Heart left ventricle (tissue), 16 donors: ENCODE results near the gene TAF6L. TPM values are rescaled to one million over a fixed set of nuclear protein-coding genes. Genes with fewer than 3 reads are reported as not detected.

ENCODE experiments used
- ATAC-seq, 4 donors: fragments of 200-7000 bp; cut with Tn5 transposase; one replicate each; pipeline ENCODE4 v1.9.1; 2020 to 2022; ENCODE audit warnings: moderate library complexity in 4 of 4, mild to moderate bottlenecking in 3 of 4, moderate number of reproducible peaks in 1 of 4
- DNase-seq, 5 donors: peaks; one replicate each; pipeline ENCODE4 v3.0.0-alpha.2; 2020
- H3K27ac ChIP-seq, 12 donors: fragments of 200-600 bp; sonication (generic) in 4 of 12; one replicate each; pipeline versions ENCODE4 v1.5.0 to v1.8.0; 2016 to 2022; ENCODE audit warnings: mild to moderate bottlenecking in 2 of 12
- H3K27me3 ChIP-seq, 9 donors: fragments of 200-600 bp; sonication (generic) in 2 of 9; one replicate each; pipeline versions ENCODE4 v1.5.1 to v1.8.0; 2016 to 2022; ENCODE audit warnings: mild to moderate bottlenecking in 3 of 9
- H3K36me3 ChIP-seq, 9 donors: fragments of 200-600 bp; sonication (generic) in 2 of 9; one replicate each; pipeline versions ENCODE4 v1.5.0 to v1.8.0; 2018 to 2022; ENCODE audit warnings: mild to moderate bottlenecking in 2 of 9
- H3K4me1 ChIP-seq, 12 donors: fragments of 200-600 bp; sonication (generic) in 4 of 12; one replicate each; pipeline versions ENCODE4 v1.5.0 to v1.8.0; 2016 to 2022; ENCODE audit warnings: mild to moderate bottlenecking in 3 of 12
- H3K4me3 ChIP-seq, 12 donors: fragments of 200-600 bp; sonication (generic) in 4 of 12; one replicate each; pipeline versions ENCODE4 v1.5.0 to v1.8.0; 2017 to 2022; ENCODE audit warnings: mild to moderate bottlenecking in 9 of 12, moderate library complexity in 4 of 12
- H3K9me3 ChIP-seq, 12 donors: fragments of 200-600 bp; sonication (generic) in 4 of 12; one replicate each; pipeline versions ENCODE4 v1.5.0 to v1.8.0; 2016 to 2022; ENCODE audit warnings: mild to moderate bottlenecking in 1 of 12
- CTCF ChIP-seq, 12 donors: fragments of 200-600 bp; sonication (generic) in 4 of 12; IDR thresholded peaks; one replicate each; pipeline versions ENCODE4 v1.5.0 to v1.8.0; 2018 to 2022; ENCODE audit warnings: antibody characterized with exemption in 12 of 12, mild to moderate bottlenecking in 5 of 12
- POLR2A ChIP-seq, 2 donors: fragments of 450-650 bp; IDR thresholded peaks; one replicate each; pipeline ENCODE4 v1.6.1; 2017; ENCODE audit warnings: antibody characterized with exemption in 2 of 2, mild to moderate bottlenecking in 2 of 2, moderate library complexity in 2 of 2
- WGBS, 4 donors: extraction: QIAGEN DNeasy Blood & Tissue Kit in 2 of 4; methylation state at CpG; one replicate each; pipeline versions ENCODE4 v1.1.5 to v1.1.7; 2013 to 2018; 5-methylcytosine and 5-hydroxymethylcytosine counted together
- intact Hi-C, 10 donors: fragments of 100-400 bp; cut with DNase I; formaldehyde crosslinking; loops; one replicate each; pipeline versions ENCODE4 v1.11.1 to v1.14.2; 2022
- polyA plus RNA-seq, 2 donors: library from polyadenylated mRNA; stranded (reverse); fragments of 200-250 nt; gene quantifications; one replicate each; pipeline ENCODE4 v1.2.3, GENCODE V29; 2013
- total RNA-seq, 9 donors: library from RNA; depleted of rRNA in 2 of 9; stranded (reverse); fragments of >200 nt in 2 of 9; fragmentation: NEBNext Ultra II Directional in 3 of 9; extraction: Animal tissue kit (Norgen Biotek cat#: 25700) in 3 of 9; gene quantifications; one replicate each; pipeline versions ENCODE4 v1.1.0 to v1.2.4, GENCODE V29; 2016 to 2023
- donor health status: ischemic (EF 13 %, LVEDD 7.1; RV severe dilation, severe dysfunction).
- donor health status: healthy with polysubstance abuse.
- donor health status: DM: no; HTN: yes; CAD: no.
- donor health status: DM: no; HTN: no; CAD: no.
- donor health status: ischemic (EF 25% LVEDD 6.9; RV normal size, moderate dysfunction).
- donor health status: ischemic (EF 25% LVEDD 5.7; RV mildly dilated, moderate dysfunction).
- donor health status: healthy.
- donor health status: DM: yes; HTN: yes; CAD: no.
- donor health status: ischemic (EF 35%, LVEDD 5.7; RV mildly dilated, moderate dysfunction).
- donor health status: nonischemic (EF 11% LVEDD 7.7; RV severe dilation, severe dysfunction).
- donor health status: DM: yes; HTN: yes; CAD: no.
- donor health status: PGD.
- donor health status: ischemic (EF 29% LVEDD 5.4; RV normal size, mild dysfunction).
- donor health status: nonischemic (EF 23%, LVEDD 6.1; RV moderate dilation, normal function).

TAF6L gene
- total and polyA plus RNA-seq, 11 donors = 7.1 to 19.5 (median 9.3) TPM

- intact Hi-C loops = loop anchor here in 5 of 10 donors (1.0 to 5.0 kb wide), 2 partner anchors 26 to 39 kb away; partner anchors contain the start of genes TMEM223 (in 4 of the 5) and NXF1 (in 1 of the 5)
- Histone ChIP-seq H3K27me3 (no peaks in the 10 kb centered on the region), H3K36me3 (peaks cover 0 to 66% (median 57%) of the 10 kb centered on the region in 9 donors), H3K9me3 (no peaks in the 10 kb centered on the region), H3K4me3 (peak overlapping the region; percentile 53 to 99 (median 93)), H3K27ac (peak overlapping the region; percentile 87 to 98 (median 95)), H3K4me1 (peaks cover 10 to 42% (median 29%) of the 10 kb centered on the region in 12 donors)
- 0 to 1% (median 1%) methylated on average over 21 to 33 of the region's 33 CpGs for WGBS, 4 donors
- TF ChIP-seq CTCF (IDR thresholded peaks at IDR 0.05) = no peak
- TF ChIP-seq POLR2A (IDR thresholded peaks at IDR 0.05) = no peak
- peak in 2 of 5 donors; percentile 22 to 35 for DNase-seq
- peak in 2 of 4 donors; percentile 0 for ATAC-seq
Measured at GRCh38 chr11:62830904-62831519, 59.8 kb downstream of the TAF6L start.

DNA sequence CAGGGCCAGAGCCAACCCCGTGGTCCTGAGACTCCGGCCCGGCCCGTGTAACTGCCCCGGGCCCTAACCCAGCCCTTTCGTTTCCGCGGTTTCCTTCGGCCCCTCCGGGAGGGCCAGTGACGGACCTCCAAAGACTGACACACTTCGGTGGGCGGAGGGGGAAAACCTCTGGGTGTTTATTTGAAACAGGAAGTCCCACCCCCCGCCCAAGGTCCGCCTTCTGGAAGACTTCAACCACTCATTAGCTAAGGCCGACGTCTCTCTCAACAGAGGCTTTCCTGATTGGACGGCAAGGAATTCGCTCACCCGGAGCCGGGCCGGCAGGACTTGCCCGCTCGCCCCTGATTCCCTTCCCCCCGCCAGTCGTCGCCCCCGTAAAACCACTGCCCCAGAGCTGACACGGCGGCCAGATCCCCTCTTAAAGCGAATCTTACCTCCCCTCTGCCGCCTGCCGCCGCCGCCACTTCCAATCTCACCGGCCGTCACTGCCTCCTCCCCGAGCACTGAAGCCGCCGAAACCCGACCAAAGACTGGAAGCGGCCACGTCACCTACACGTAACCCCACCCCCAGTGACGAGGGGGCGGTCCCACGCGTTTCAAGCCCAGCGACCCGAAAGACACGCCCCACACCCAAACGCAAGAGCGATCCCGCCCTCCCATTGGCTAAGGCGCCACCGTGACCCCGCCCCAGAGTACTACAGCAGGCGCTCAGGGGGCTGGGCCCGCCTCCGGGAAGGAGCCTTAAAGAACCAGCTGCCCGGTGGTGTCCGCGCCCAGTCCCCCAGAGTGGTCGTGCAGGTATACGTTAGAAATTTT lies 60.5 kb downstream of the TAF6L start, which contains the start of gene STX5:
Gene STX5, minus strand, starts transcription at position 532 of the 816 bp plus-strand sequence. CDS start 808 bp downstream, outside the sequence.
- TF ChIP-seq CTCF (IDR thresholded peaks at IDR 0.05) (no peak), POLR2A (IDR thresholded peaks at IDR 0.05) (peak; percentile 12 to 87)
- H3K4me1 ChIP-seq = peaks cover 10 to 42% (median 29%) of the 10 kb centered on the region in 12 donors
- peaks cover 0 to 66% (median 56%) of the 10 kb centered on the region in 9 donors for H3K36me3 ChIP-seq
- intact Hi-C loops = loop anchor here in 7 of 10 donors (1.0 to 5.0 kb wide), 4 partner anchors 26 to 45 kb away; partner anchors contain the start of genes TMEM223 (in 5 of the 7), NXF1 (in 1 of the 7) and TMEM179B (in 1 of the 7)
- peak; percentile 97 to 99 (median 98) for ATAC-seq
- peak within 1 kb of the TSS; percentile 53 to 99 (median 93) for H3K4me3 ChIP-seq
- WGBS, 4 donors = 0 to 1% (median 0%) methylated on average over 29 to 65 of the region's 65 CpGs
- no peaks in the 10 kb centered on the region for H3K9me3 ChIP-seq
- no peaks in the 10 kb centered on the region for H3K27me3 ChIP-seq
- DNase-seq = peak; percentile 99 to 100 (median 100)
- peak within 1 kb of the TSS; percentile 87 to 98 (median 95) for H3K27ac ChIP-seq

- WGBS, 4 donors = 6 to 16% (median 12%) methylated on average over 28 to 40 of the region's 40 CpGs
- H3K36me3 ChIP-seq = peaks cover 0 to 66% (median 53%) of the 10 kb centered on the region in 9 donors
- TF ChIP-seq POLR2A (IDR thresholded peaks at IDR 0.05) (no peak), CTCF (IDR thresholded peaks at IDR 0.05) (no peak)
- DNase-seq (peak in 4 of 5 donors; percentile 22 to 46 (median 36)), ATAC-seq (peak in 3 of 4 donors; percentile 1 to 5 (median 1))
- H3K4me3 ChIP-seq = peak within 1 kb of the TSS; percentile 53 to 99 (median 93)
- peaks cover 10 to 42% (median 29%) of the 10 kb centered on the region in 12 donors for H3K4me1 ChIP-seq
- H3K27me3 ChIP-seq = no peaks in the 10 kb centered on the region
- no peaks in the 10 kb centered on the region for H3K9me3 ChIP-seq
- peak within 1 kb of the TSS; percentile 87 to 98 (median 95) for H3K27ac ChIP-seq
- intact Hi-C loops = loop anchor here in 6 of 10 donors (2.0 to 5.0 kb wide), 3 partner anchors 40 to 46 kb away; partner anchors contain the start of genes TMEM223 (in 5 of the 6) and TMEM179B (in 1 of the 6)
Measured at GRCh38 chr11:62832336-62833234, 61.4 kb downstream of the TAF6L start, which contains the start of gene TEX54. TSS of gene TEX54 (minus strand) at chr11:62832841.
